ENCODE data around the gene FADS2. TPM values are rescaled to one million over a fixed set of nuclear protein-coding genes. Genes with fewer than 3 reads are reported as not detected.

The FADS2 gene
- total and polyA plus RNA-seq, 9 of the 15 experiments (the other 6 are each of a cell fraction or from before 2014, with no cell fraction given): 2.9 to 42.8 (median 16.2) TPM

GRCh38 chr11:61897387-61898246 is 69.5 kb downstream of the FADS2 start:
- Histone ChIP-seq H3K36me3 (ENCODE audit: control insufficient read depth, insufficient read depth, low read length) (peaks cover 66% of the 10 kb centered on the region; the same call in 2 of the 3 replicates), H3K9me3 (replicated peaks; ENCODE audit: control insufficient read depth, insufficient read depth, low read depth, low read length) (no peaks in the 10 kb centered on the region), H3K9me1 (ENCODE audit: control insufficient read depth, insufficient read depth, low read length) (no peaks in the 10 kb centered on the region), H3K4me3 (no peak overlapping the region), H3K9ac (ENCODE audit: insufficient read depth in 1 of 2, low read depth in 2 of 2, low read length in 2 of 2) (peak overlapping the region in 1 of 2 experiments; percentile 63; a peak in 2 of 4 replicates), H2AFZ (ENCODE audit: low read depth, low read length) (no peak overlapping the region), H3K27ac (ENCODE audit: extremely low read depth, low read depth, low read length) (no peak overlapping the region; the same call in 2 of the 3 replicates), H4K20me1 (replicated peaks; ENCODE audit: control insufficient read depth, insufficient read depth, low read length) (no peaks in the 10 kb centered on the region), H3K27me3 (ENCODE audit: control insufficient read depth in 2 of 2, insufficient read depth in 2 of 2, low read length in 2 of 2) (no peaks in the 10 kb centered on the region), H3K4me2 (ENCODE audit: insufficient read depth, low read length) (no peak overlapping the region), H3K4me1 (replicated peaks in 1 of 2; ENCODE audit: control insufficient read depth in 2 of 2, insufficient read depth in 2 of 2, low read length in 2 of 2) (peaks cover 4 to 42% of the 10 kb centered on the region in 2 experiments; a peak in 4 of 5 replicates), H3K79me2 (ENCODE audit: control insufficient read depth, insufficient read depth, low read length) (no peaks in the 10 kb centered on the region)
- intact Hi-C loops (cut with micrococcal nuclease): loop anchor here (2.0 kb wide), 2 partner anchors 27 to 101 kb away; no protein-coding TSS in a partner anchor
- CTCF ChIA-PET (ENCODE audit: low intra/inter-chr PET ratio): interaction anchor here (0.5 to 6.7 kb wide), 10 partner anchors 49 to 428 kb away, joined by 3 to 98 read pairs (median 4); no protein-coding TSS in a partner anchor
- TSS peak; percentile 36 for BruUV-seq (replicated peaks)
- in situ Hi-C loops (cut with MboI): loop anchor here (5.0 kb wide), 3 partner anchors 50 to 210 kb away; no protein-coding TSS in a partner anchor
- ATAC-seq (peak; percentile 87), FAIRE-seq (peak; percentile 89), DNase-seq (ENCODE audit: extremely low read depth in 1 of 4, low spot score in 3 of 4) (peak; percentile 79 to 88 (median 82))
- 78% methylated on average over 13 of the region's 17 CpGs for WGBS (ENCODE audit: insufficient coverage, low coverage, missing lambda C conversion rate)
- POLR2A ChIA-PET: interaction anchor here (0.6 to 10.7 kb wide), 5 partner anchors 49 to 426 kb away, joined by 3 to 109 read pairs (median 25); partner anchors contain the start of genes BEST1 and FTH1
- TF ChIP-seq MCM3 (IDR thresholded peaks at IDR 0.05): no peak
- TF ChIP-seq KLF16 (IDR thresholded peaks at IDR 0.05): peak; percentile 18; the same call in 1 of the 2 replicates
- 0 out of 4 replicates have a peak, but pooled peaks of 1 of the 2 experiments have one; percentile 46 for TF ChIP-seq RCOR1 (IDR thresholded peaks at IDR 0.05; ENCODE audit: borderline replicate concordance in 1 of 2, low read depth in 2 of 2, low read length in 2 of 2)
- TF ChIP-seq YY1 (IDR thresholded peaks at IDR 0.05; ENCODE audit: borderline replicate concordance in 1 of 3, control insufficient read depth in 1 of 3, extremely low read depth in 1 of 3, insufficient read depth in 3 of 3, insufficient read length in 1 of 3, insufficient replicate concordance in 2 of 3, low read depth in 1 of 3, low read length in 2 of 3): peak in 1 of 3 experiments; percentile 31
- peak; percentile 88 for TF ChIP-seq REST (IDR thresholded peaks at IDR 0.05; ENCODE audit: borderline replicate concordance)
- no peak for TF ChIP-seq REST (CRISPR knock-in tag; IDR thresholded peaks at IDR 0.05; ENCODE audit: low read depth)
- TF ChIP-seq MAZ (CRISPR knock-in tag; conservative IDR thresholded peaks at IDR 0.05 in 1 of 2, IDR thresholded peaks at IDR 0.05 in 1 of 2): peak; percentile 58 to 76
- peak; percentile 68; the same call in 1 of the 2 replicates for TF ChIP-seq TFAP4 (CRISPR knock-in tag; IDR thresholded peaks at IDR 0.05; ENCODE audit: borderline replicate concordance)
- 0 out of 2 replicates have a peak, but pooled peaks have one; percentile 35 for TF ChIP-seq ETV5 (CRISPR knock-in tag; IDR thresholded peaks at IDR 0.05; ENCODE audit: low read depth)
